ENCODE data around the gene FOXJ3.

Gene FOXJ3

DNA sequence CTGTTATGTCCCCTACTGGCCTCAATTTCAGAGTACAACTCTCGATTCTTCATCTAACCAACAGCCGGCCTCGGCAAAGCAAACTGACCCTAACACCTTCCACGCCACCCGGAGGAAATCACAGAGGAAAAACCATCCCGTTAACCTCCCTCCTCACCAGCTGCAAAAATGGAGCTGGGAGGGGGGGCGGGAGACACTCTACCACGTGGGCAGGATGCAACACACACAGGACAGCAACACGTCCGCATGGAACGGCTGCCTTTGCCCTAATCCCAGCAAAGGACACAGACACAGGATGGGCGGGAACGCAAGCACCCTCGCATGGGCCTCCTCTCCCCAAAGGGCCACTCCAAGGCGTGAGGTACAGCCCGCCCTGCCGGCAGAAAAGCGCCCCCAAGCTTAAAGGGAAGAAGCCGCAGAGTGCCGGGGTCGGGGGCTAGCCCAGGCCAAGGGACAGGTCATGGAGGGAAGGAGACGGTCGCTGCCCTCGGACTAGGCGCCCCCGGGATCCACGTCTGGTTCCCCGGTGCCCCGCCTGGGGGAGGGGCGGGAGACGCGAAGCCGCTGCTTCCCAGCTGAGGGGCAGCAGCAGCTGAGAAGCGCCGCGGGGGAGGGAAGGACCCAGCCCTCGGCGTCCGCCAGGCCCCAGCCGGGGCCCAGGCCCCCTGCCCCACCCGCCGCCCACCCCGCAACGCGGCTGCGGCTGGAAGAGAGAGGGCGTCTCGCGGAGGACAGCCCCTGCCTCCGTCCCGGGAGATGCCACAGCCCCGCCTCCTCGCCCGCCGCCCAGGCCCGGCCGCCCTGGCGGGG lies 590 bp downstream of the FOXJ3 start:
- DNase-seq (ENCODE audit: low read depth): no peak

- no peak for DNase-seq (ENCODE audit: low read depth)
Observed at GRCh38 chr1:42333662-42334239, 1.3 kb downstream of the FOXJ3 start.

DNA sequence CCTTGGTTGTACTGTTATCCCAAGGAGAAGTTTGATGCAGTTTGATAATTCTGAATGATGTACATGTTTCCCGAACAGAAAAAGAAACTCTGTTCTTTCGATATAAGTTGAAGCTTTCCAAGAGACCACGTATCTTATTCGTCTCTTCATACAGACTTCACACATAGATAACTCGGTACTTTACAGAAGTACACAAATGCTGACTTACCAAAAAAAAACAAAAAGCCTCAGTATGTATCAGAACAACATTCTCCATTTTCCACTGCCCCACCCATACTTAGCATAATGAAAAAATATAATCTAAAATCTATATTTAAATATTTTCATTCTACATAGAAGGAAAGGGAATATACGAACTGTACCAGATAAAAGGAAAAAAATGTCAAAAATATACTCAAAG lies 2.2 kb downstream of the FOXJ3 start:
- no peak for DNase-seq (ENCODE audit: low read depth)

- DNase-seq (ENCODE audit: low read depth): no peak
Observed at GRCh38 chr1:42330215-42330614, 4.8 kb downstream of the FOXJ3 start.

GRCh38 chr1:42328916-42329496 lies 6.0 kb downstream of the FOXJ3 start:
- no peak for DNase-seq (ENCODE audit: low read depth)

DNA sequence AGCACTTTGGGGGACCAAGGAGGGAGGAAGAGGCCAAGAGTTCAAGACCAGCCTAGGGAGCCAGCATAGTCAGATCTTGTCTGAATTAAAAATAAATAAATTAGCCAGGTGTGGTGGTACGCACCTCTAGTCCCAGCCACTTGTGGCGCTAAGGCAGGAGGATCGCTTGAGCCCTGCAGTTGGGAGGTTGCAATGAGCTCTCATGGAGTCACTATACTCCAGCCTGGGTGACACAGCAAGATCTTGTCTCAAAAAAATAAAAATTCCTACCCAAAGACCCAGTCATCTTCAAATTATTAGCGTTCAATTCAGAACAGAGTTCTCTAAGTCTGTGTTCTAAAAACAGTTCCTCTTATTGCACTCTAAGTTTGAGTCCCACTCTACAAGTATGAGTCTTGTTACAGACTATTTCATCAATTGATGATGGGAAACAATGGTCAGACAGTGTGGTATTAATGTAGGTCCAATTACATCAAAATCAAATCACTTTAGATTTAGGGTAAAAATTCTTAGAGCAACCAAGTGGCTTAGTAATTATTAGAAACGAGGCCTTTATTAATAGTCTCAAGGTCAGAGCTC lies 6.9 kb downstream of the FOXJ3 start:
- DNase-seq (ENCODE audit: low read depth): no peak

DNA sequence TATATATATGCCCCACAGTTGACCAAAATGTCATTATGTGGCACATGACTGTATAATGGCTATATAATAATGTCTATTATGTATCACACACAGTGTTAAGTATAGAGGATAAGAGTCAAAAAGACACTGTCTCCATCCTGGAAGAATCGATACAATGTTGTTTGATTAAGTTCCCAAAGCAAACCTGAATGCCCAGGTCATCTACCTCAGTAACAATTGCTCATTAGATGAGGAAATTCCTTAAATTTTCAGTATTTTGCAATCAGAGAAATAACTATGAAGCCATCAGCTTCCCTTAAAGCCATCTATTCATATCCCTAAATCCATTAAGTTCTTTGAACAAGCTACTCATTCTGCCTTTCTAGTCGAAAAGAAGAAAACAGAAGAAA lies 10.0 kb downstream of the FOXJ3 start:
- DNase-seq (ENCODE audit: low read depth): no peak

DNA sequence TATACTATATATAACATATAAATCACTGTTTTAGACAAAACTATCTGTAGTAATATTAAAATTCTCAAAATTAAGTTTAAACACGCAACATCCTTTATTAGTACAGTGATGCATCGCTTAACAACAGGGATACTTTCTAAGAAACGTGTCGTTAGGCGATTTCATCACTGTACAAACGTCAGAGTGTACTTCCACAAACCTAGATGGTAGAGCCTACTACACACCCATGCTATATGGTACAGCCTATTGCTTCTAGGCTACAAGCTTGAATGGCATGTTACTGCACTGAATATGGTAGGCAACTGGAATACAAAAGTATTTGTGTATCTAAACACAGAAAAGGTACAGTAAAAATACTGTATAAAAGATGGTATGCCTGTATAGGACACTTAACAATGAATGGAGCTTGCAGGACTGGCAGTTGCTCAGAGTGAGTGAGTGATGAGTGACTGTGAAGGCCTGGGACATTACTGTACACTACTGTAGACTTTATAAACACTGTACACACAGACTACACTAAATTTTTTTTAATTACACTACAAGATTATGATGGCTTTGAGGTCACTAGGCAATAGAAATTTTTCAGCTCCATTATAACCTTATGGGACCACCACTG lies 10.5 kb downstream of the FOXJ3 start:
- no peak for DNase-seq (ENCODE audit: low read depth)

GRCh38 chr1:42323551-42323950 lies 11.5 kb downstream of the FOXJ3 start:
- no peak for DNase-seq (ENCODE audit: low read depth)

DNA sequence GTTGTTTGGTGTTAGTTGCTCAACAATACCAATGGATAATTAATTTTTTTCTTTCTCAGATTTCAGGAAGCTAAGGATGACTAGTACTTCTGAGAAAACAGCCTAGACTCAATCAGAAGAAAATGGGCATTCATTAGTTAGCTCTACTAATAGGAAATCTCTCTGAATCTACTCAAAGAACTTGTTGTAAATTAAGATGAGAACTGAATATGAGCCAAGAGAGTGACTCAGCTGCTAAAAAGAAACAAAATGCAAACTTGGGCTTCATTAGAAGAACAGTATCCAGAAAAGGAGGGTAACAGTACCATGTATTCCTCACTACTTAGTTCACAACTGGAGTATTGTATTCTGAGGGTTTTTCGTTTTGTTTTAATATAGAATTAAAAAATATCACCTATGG lies 12.5 kb downstream of the FOXJ3 start:
- peak; percentile 26 for DNase-seq (ENCODE audit: low read depth)

GRCh38 chr1:42321731-42322130 lies 13.3 kb downstream of the FOXJ3 start:
- no peak for DNase-seq (ENCODE audit: low read depth)

GRCh38 chr1:42320708-42321107 lies 14.3 kb downstream of the FOXJ3 start:
- no peak for DNase-seq (ENCODE audit: low read depth)

- no peak for DNase-seq (ENCODE audit: low read depth)
Observed at GRCh38 chr1:42319871-42320484, 15.1 kb downstream of the FOXJ3 start.

- DNase-seq (ENCODE audit: low read depth): peak; percentile 57
Observed at GRCh38 chr1:42319128-42319851, 15.7 kb downstream of the FOXJ3 start.

DNA sequence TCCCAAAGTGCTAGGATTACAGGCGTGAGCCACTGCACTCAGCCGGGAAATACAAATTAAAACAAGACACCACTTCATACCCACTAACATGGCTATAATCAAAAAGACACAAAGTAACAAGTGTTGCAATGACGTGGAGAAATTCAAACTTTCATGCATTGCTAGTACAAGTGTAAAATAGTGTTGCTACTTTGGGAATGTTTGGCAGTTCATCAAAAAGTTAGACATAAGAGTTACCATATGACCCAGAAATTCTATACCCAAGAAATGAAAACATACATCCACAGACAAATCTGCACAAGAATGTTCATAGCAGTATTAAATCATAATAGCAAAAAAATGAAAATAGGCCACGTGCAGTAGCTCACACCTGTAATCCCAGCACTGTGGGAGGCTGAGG lies 16.4 kb downstream of the FOXJ3 start:
- DNase-seq (ENCODE audit: low read depth): no peak

DNA sequence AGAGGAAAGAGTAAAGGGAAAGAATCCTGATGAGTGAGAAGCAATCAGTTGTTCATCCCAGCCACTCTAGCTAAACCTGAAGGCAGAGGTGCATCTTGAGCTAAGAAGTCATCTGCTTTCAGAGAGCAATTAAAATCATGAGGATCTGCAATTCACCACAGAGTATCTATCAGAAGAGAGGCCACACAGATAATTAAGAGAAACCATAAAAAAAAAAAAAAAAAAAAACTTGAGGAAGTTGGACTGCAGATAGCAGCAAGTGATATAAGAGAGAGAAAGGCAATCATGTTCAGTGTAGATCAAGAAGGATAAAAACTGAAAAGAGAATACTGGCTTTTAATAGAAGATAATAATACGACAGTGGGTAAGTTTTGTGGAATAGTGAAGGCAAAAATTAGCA lies 17.7 kb downstream of the FOXJ3 start:
- DNase-seq (ENCODE audit: low read depth): no peak

DNA sequence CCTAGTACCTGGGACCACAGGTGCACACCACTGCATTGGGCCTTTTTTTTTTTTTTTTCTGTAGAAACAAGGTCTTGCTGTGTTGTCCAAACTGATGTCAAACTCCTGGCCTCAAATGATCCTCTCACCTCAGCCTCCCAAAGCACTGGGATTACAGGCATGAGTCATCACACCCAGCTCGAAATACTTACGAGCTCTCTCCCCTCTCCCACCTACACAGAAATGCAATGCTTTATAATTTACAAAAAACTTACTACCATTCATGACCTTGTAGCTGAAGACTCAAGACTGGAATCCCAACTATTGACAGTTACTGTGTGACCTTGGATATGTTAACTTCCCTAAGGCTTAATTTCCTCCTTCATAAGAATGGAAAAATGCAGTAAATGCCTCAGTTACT lies 18.7 kb downstream of the FOXJ3 start:
- no peak for DNase-seq (ENCODE audit: low read depth)

DNA sequence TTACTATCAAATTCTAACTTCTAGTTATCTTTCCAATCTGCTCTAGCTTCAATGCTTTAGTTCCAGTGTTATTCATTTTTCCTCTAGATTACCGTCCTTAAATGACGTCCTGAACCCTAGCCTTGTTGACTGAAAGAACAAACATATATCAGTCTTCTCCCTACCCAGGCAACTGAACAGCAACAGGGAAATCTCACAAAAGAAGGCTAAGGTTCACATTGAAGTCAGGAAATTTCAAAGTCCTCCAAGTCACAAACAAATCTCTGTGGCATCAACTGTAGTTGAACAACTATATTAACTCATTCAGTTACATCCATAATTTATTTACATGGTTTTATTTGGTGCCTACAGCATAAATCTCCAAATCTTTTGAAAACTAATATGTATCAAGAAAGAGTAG lies 19.5 kb downstream of the FOXJ3 start:
- DNase-seq (ENCODE audit: low read depth): no peak

DNA sequence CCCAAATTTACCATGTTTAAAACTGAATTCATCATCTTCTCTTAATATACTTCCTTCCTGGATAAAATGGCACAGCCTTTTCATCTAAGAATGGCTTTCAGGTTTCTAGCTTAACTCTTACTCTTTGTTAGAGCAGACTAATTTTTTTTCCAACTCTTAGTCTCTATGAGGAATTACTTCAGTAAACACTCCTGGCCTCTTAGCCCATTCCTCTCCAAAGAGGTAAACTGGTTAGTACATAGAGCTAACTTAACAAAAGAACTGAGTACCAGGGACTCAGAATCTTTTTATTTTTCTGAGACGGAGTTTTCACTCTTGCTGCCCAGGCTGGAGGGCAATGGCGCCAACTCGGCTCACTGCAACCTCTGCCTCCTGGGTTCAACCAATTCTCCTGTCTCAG lies 21.1 kb downstream of the FOXJ3 start:
- DNase-seq (ENCODE audit: low read depth): no peak

DNA sequence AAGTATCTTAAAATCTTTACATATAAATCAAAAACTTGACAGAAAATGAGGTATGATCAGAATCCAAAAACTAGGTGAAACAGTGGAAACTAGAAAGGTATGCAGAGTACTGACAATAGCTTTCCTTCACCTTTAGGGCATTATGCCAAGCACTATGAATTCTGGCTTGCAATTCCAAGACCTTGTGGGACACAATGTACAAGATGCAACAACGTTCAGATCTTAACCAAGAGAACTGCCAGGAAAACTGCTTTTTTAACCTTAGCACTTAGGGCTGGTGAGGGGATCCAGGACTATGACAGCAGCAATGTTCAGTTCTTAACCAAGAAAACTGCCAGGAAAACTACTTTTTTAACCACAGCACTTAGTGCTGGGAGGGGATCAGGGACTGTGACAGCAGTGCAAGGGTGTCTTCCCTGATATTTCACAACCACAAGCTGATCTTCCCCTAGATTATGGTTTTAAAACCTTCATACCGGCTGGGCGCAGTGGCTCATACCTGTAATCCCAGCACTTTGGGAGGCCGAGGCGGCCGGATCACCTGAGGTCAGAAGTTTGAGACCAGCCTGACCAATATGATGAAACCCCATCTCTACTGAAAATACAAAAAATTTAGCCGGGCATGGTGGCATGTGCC lies 22.3 kb downstream of the FOXJ3 start:
- DNase-seq (ENCODE audit: low read depth): no peak

DNA sequence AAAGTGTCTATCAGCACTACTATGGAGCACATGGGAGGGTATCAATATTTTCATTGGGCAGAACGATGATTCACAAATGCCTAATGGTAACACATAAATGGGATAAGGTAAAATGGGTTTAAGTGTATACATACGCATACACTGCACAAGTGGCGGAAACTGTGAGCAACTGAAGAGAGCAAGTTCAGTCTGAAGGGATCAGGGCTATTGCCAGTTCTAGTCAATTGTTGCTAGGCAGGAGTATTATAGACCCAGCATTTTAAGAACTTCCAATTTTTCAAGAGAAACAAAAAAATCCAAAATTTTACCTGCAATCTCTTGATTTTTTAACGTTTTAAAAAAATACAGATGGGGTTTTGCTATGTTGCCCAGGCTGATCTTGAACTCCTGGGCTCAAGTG lies 23.1 kb downstream of the FOXJ3 start:
- no peak for DNase-seq (ENCODE audit: low read depth)

Data from GM04503 (cell line).